Smooth muscle cell (in vitro differentiated cells): ENCODE measurements around the gene AMBN. TPM values are rescaled to one million over a fixed set of nuclear protein-coding genes. Genes with fewer than 3 reads are reported as not detected.

Experiments used
- DNase-seq: peaks from one replicate; lab custom pipeline; 2025; ENCODE audit not compliant: unreplicated experiment; lab: John Stamatoyannopoulos, UW
- H2AFZ ChIP-seq: fragments of 200-600 bp; sonication (generic); 2 replicates; pipeline ENCODE4 v1.6.0; 2016; ENCODE audit warnings: antibody characterized with exemption, low read depth, mild to moderate bottlenecking
- H3F3A ChIP-seq: fragments of 200-600 bp; sonication (generic); 2 replicates; pipeline ENCODE4 v1.6.0; 2017; ENCODE audit warnings: antibody characterized with exemption, low read depth
- H3K27ac ChIP-seq: fragments of 200-600 bp; sonication (generic); 2 replicates; pipeline ENCODE4 v1.5.1; 2016; ENCODE audit warnings: low read depth, mild to moderate bottlenecking
- H3K27me3 ChIP-seq: fragments of 200-600 bp; sonication (generic); 2 replicates; pipeline ENCODE4 v1.6.1; 2016; ENCODE audit warnings: low read depth, mild to moderate bottlenecking
- H3K36me3 ChIP-seq: fragments of 200-600 bp; sonication (generic); 2 replicates; pipeline ENCODE4 v1.5.1; 2016; ENCODE audit warnings: low read depth
- H3K4me1 ChIP-seq: fragments of 200-600 bp; sonication (generic); 2 replicates; pipeline ENCODE4 v1.5.1; 2016; ENCODE audit warnings: low read depth
- H3K4me2 ChIP-seq: fragments of 200-600 bp; sonication (generic); 2 replicates; pipeline ENCODE4 v1.6.0; 2016; ENCODE audit warnings: mild to moderate bottlenecking
- H3K4me3 ChIP-seq: fragments of 200-600 bp; sonication (generic); 2 replicates; pipeline ENCODE4 v1.5.1; 2016; ENCODE audit warnings: mild to moderate bottlenecking
- H3K79me2 ChIP-seq: fragments of 200-600 bp; sonication (generic); 2 replicates; pipeline ENCODE4 v1.6.0; 2016; ENCODE audit warnings: low read depth, mild to moderate bottlenecking
- H3K9ac ChIP-seq: fragments of 200-600 bp; sonication (generic); 2 replicates; pipeline ENCODE4 v1.6.0; 2016; ENCODE audit warnings: low read depth
- H3K9me3 ChIP-seq: fragments of 200-600 bp; sonication (generic); replicated peaks from 2 replicates; pipeline ENCODE4 v1.5.1; 2016; ENCODE audit warnings: low read depth
- H4K20me1 ChIP-seq: fragments of 200-600 bp; sonication (generic); 2 replicates; pipeline ENCODE4 v1.6.0; 2016; ENCODE audit warnings: low read depth
- CTCF ChIP-seq: fragments of 200-600 bp; sonication (generic); IDR thresholded peaks from 2 replicates; pipeline ENCODE4 v1.5.1; 2017; ENCODE audit warnings: borderline replicate concordance, mild to moderate bottlenecking, antibody characterized with exemption; ENCODE audit not compliant: insufficient read depth, poor library complexity, severe bottlenecking
- WGBS: methylation state at CpG from one replicate; pipeline ENCODE4 v1.1.7; 2016; ENCODE audit warnings: low lambda C conversion rate; 5-methylcytosine and 5-hydroxymethylcytosine counted together
- polyA plus RNA-seq: library from polyadenylated mRNA; unstranded; fragments of >200 nt; fragmentation: Nextera tagmentation; extraction: Ambion mirVana; gene quantifications from 2 replicates; pipeline ENCODE4 v1.2.1, GENCODE V29; 2016
- total RNA-seq: library from RNA; depleted of rRNA; stranded (reverse); fragments of >200 nt; gene quantifications from 2 replicates; pipeline ENCODE4 v1.2.3, GENCODE V29; 2014

Gene AMBN
- total and polyA plus RNA-seq, 2 experiments from 2014 or later, result not detected

DNA sequence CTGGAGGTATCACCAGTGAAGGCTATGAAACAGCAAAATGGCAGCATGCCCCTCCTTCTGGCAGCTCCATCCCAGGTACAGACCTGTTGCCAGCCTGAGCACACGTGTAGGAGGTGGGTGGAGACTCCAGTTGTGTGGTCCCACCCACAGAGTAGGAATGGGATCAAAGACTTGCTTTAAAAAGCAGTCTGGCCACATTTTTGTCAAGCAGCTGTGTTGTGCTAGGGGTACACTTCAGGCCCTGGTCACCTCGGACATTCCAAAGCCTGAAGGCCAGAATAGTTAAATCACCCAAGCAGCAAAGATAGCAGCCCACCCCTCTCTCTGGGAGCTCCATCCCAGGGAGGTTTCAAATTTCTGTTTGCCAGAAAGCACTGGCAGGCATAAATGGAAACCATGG lies 20.3 kb upstream of the AMBN start:
- no peaks in the 10 kb centered on the region for H3K9me3 ChIP-seq
- H3K36me3 ChIP-seq, result no peaks in the 10 kb centered on the region
- H3K79me2 ChIP-seq, result no peaks in the 10 kb centered on the region
- H3F3A ChIP-seq, result no peaks in the 10 kb centered on the region
- no peak overlapping the region for H3K4me2 ChIP-seq
- TF ChIP-seq CTCF, result no peak
- H3K4me1 ChIP-seq, result no peaks in the 10 kb centered on the region
- no peak overlapping the region for H3K27ac ChIP-seq
- WGBS, result 43% methylated on average over 2 of the region's 2 CpGs
- H3K9ac ChIP-seq, result no peak overlapping the region
- DNase-seq, result no peak
- H3K27me3 ChIP-seq, result no peaks in the 10 kb centered on the region
- no peaks in the 10 kb centered on the region for H4K20me1 ChIP-seq
- no peak overlapping the region for H3K4me3 ChIP-seq
- no peak overlapping the region for H2AFZ ChIP-seq

DNA sequence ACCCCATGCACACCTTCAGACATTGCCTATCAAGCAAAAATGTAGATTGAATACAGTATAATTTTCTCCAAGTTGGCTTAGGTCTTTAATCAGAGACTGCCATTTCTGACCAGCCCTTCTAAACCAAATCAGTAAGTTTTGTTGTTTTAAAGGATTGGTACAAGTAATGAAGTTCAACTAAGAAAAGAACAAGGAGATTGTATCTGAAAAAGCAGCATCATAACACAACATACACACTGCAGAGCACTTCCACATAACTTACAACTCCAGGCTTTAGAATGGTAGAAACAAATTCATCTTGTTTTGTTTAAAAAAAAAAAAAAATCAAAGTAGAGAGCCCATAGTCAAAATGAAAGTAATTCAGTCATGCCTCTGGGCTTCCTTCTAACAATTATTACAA lies 16.1 kb upstream of the AMBN start:
- Histone ChIP-seq H3K4me3 (no peak overlapping the region), H3K4me1 (no peaks in the 10 kb centered on the region)
- TF ChIP-seq CTCF, result no peak

DNA sequence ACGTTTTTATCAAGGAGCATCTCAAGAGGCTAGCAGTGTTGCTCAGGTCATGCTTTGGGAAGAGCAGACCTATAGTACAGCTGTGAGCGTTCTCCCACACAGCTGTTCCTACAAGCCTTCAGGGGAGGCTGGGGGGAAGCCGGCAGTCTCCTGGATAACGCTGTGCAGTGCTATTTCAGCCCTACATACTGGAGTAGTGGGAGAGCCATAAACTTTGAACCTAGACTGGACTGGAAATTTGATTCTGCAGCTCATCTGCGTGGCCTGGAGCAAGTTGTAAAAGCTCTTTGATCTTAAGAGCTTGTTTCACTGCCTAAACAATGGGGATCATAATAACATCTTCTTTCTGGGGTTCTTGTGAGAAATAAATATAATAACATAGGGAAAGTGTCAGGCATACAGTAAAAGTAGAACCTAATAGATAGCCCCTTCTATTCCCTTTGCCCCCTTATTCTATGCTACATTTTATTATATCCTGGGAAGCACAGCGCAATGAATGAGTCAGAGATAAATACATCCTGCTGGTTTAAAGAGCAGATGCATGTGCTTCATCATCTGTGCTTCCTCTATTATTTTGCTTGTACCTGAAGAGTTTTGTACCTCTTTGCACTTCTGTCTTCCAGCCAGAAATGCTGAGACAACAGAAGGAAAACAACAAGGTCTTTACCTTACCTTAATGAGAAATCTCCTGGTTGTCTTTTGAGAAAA lies 14.7 kb upstream of the AMBN start:
- Histone ChIP-seq H3F3A (no peaks in the 10 kb centered on the region), H3K79me2 (no peaks in the 10 kb centered on the region), H3K9ac (no peak overlapping the region), H3K27ac (no peak overlapping the region), H3K4me3 (no peak overlapping the region), H3K4me2 (no peak overlapping the region), H3K9me3 (no peaks in the 10 kb centered on the region), H3K36me3 (no peaks in the 10 kb centered on the region), H2AFZ (no peak overlapping the region), H3K4me1 (no peaks in the 10 kb centered on the region), H3K27me3 (no peaks in the 10 kb centered on the region), H4K20me1 (no peaks in the 10 kb centered on the region)
- 31% methylated on average over 6 of the region's 6 CpGs for WGBS
- DNase-seq, result no peak
- no peak for TF ChIP-seq CTCF

More for the DNA sequence above, 16.1 kb upstream of the AMBN start:
- Histone ChIP-seq H3K4me2 (no peak overlapping the region), H3F3A (no peaks in the 10 kb centered on the region), H4K20me1 (no peaks in the 10 kb centered on the region), H3K79me2 (no peaks in the 10 kb centered on the region), H3K36me3 (no peaks in the 10 kb centered on the region), H3K27ac (no peak overlapping the region), H3K9me3 (no peaks in the 10 kb centered on the region), H3K27me3 (no peaks in the 10 kb centered on the region), H3K9ac (no peak overlapping the region), H2AFZ (no peak overlapping the region)
- no peak for DNase-seq

DNA sequence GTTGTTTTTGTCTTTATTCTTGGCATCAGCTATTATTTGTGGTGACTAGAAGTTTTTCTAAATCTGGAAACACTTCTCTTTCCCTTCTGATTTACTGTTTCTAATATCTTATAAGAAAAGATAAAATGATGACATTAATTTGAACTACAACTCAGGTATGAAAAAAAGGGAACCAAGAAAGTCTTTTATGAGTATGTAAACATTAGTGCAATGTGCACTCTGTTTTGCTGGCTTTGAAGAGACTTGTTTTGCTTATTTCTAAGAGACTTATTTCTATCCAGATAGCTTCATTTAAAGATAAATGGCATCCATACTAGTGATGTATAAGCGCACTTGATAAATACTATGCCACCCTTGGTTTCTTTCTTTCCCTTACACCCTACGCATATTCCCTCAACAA lies 10.1 kb upstream of the AMBN start:
- Histone ChIP-seq H3K9me3 (no peaks in the 10 kb centered on the region), H3K4me1 (no peaks in the 10 kb centered on the region), H3K4me3 (no peak overlapping the region), H3K27me3 (no peaks in the 10 kb centered on the region), H3K79me2 (no peaks in the 10 kb centered on the region), H3K36me3 (no peaks in the 10 kb centered on the region), H2AFZ (no peak overlapping the region), H3F3A (no peaks in the 10 kb centered on the region), H3K4me2 (no peak overlapping the region), H4K20me1 (no peaks in the 10 kb centered on the region), H3K9ac (no peak overlapping the region), H3K27ac (no peak overlapping the region)
- 89% methylated on average over 2 of the region's 2 CpGs for WGBS
- DNase-seq, result no peak
- TF ChIP-seq CTCF, result no peak
